Stimulated activated naive CD8-positive, alpha-beta T cell treated with anti-CD3 and anti-CD28 coated beads, Interleukin-15, amount 100 ng/mL, for 72 hours (primary cell): ENCODE measurements around the gene ELP2.
"Not testable (repeated sequence)": the region's sequence is repeated elsewhere in the genome, so short reads cannot be mapped to it uniquely, and the experiment has no call there.

ENCODE experiments used
- ATAC-seq: fragments of 150-1000 bp; cut with Tn5 transposase; 2 replicates; pipeline ENCODE4 v1.10.0; 2021; ENCODE audit warnings: mild to moderate bottlenecking, moderate library complexity
- DNase-seq, 2 donors: peaks; one replicate each; pipeline ENCODE4 v3.0.0; 2021 to 2022
- H3K27ac Mint-ChIP-seq, 2 donors: one replicate each; pipeline ENCODE4 v1.8.0; 2022; ENCODE audit warnings: mild to moderate bottlenecking in 2 of 2, mixed read lengths in 2 of 2, moderate library complexity in 2 of 2
- H3K27me3 Mint-ChIP-seq: one replicate; pipeline ENCODE4 v1.8.0; 2022; ENCODE audit warnings: mixed read lengths
- H3K4me1 Mint-ChIP-seq: one replicate; pipeline ENCODE4 v1.8.0; 2022; ENCODE audit warnings: mild to moderate bottlenecking, mixed read lengths
- H3K4me3 Mint-ChIP-seq, 2 donors: one replicate each; pipeline ENCODE4 v1.8.0; 2022; ENCODE audit warnings: mild to moderate bottlenecking in 2 of 2, mixed read lengths in 2 of 2, moderate library complexity in 1 of 2
- H3K9me3 Mint-ChIP-seq, 2 donors: one replicate each; pipeline ENCODE4 v1.8.0; 2022; ENCODE audit warnings: mixed read lengths in 2 of 2

The ELP2 gene

GRCh38 chr18:36207303-36207702 is 77.6 kb downstream of the ELP2 start:
- no peak for ATAC-seq
- no peaks in the 10 kb centered on the region for H3K4me1 Mint-ChIP-seq

GRCh38 chr18:36207969-36208368 is 78.3 kb downstream of the ELP2 start:
- Mint-ChIP-seq H3K27me3 (peaks cover 22% of the 10 kb centered on the region), H3K9me3 (peaks cover 8 to 16% of the 10 kb centered on the region in 2 donors)
- not testable (repeated sequence) for ATAC-seq, H3K27ac Mint-ChIP-seq, DNase-seq, H3K4me3 Mint-ChIP-seq, H3K4me1 Mint-ChIP-seq

More at GRCh38 chr18:36207303-36207702, 77.6 kb downstream of the ELP2 start:
- no peak for DNase-seq
- Mint-ChIP-seq H3K27ac (no peak overlapping the region), H3K9me3 (peaks cover 8 to 16% of the 10 kb centered on the region in 2 donors), H3K4me3 (no peak overlapping the region), H3K27me3 (peaks cover 22% of the 10 kb centered on the region)

- no peak for DNase-seq
- Mint-ChIP-seq H3K4me1 (no peaks in the 10 kb centered on the region), H3K4me3 (no peak overlapping the region), H3K27me3 (peaks cover 22% of the 10 kb centered on the region), H3K9me3 (peaks cover 8 to 16% of the 10 kb centered on the region in 2 donors), H3K27ac (peak overlapping the region in 1 of 2 donors; percentile 76)
- no peak for ATAC-seq
Observed at GRCh38 chr18:36211612-36212065, 81.9 kb downstream of the ELP2 start.

- peaks cover 8 to 16% of the 10 kb centered on the region in 2 donors for H3K9me3 Mint-ChIP-seq
- H3K27ac Mint-ChIP-seq = no peak overlapping the region
- DNase-seq = no peak
- ATAC-seq = no peak
- no peaks in the 10 kb centered on the region for H3K4me1 Mint-ChIP-seq
- peaks cover 22% of the 10 kb centered on the region for H3K27me3 Mint-ChIP-seq
- no peak overlapping the region for H3K4me3 Mint-ChIP-seq
Observed at GRCh38 chr18:36212301-36213171, 82.8 kb downstream of the ELP2 start.

- DNase-seq (no peak), ATAC-seq (no peak)
- Mint-ChIP-seq H3K4me3 (no peak overlapping the region), H3K9me3 (no peaks in the 10 kb centered on the region), H3K27ac (no peak overlapping the region), H3K27me3 (peaks cover 10% of the 10 kb centered on the region), H3K4me1 (no peaks in the 10 kb centered on the region)
Observed at GRCh38 chr18:36214811-36215210, 85.1 kb downstream of the ELP2 start.

GRCh38 chr18:36215577-36215976 is 85.9 kb downstream of the ELP2 start:
- Mint-ChIP-seq H3K27me3 (peaks cover 10% of the 10 kb centered on the region), H3K27ac (peak overlapping the region in 1 of 2 donors; percentile 54), H3K4me1 (no peaks in the 10 kb centered on the region), H3K4me3 (no peak overlapping the region), H3K9me3 (no peaks in the 10 kb centered on the region)
- no peak for DNase-seq
- no peak for ATAC-seq

GRCh38 chr18:36217348-36217747 is 87.6 kb downstream of the ELP2 start:
- Mint-ChIP-seq H3K27me3 (no peaks in the 10 kb centered on the region), H3K4me1 (no peaks in the 10 kb centered on the region), H3K27ac (no peak overlapping the region), H3K9me3 (no peaks in the 10 kb centered on the region), H3K4me3 (no peak overlapping the region)
- no peak for ATAC-seq
- no peak for DNase-seq

GRCh38 chr18:36229188-36229587 is 99.5 kb downstream of the ELP2 start:
- Mint-ChIP-seq H3K4me1 (no peaks in the 10 kb centered on the region), H3K27ac (no peak overlapping the region), H3K4me3 (no peak overlapping the region), H3K27me3 (peaks cover 14% of the 10 kb centered on the region), H3K9me3 (peaks cover 24 to 29% of the 10 kb centered on the region in 2 donors)
- no peak for ATAC-seq
- DNase-seq = no peak
